Tibial nerve (tissue), 4 donors: ENCODE results near the gene LARP6.

Experiments
- CTCF ChIP-seq, 5 experiments: fragments of 200-600 bp in 3 of 5; fragments of 450-650 bp in 2 of 5; sonication (generic) in 3 of 5; IDR thresholded peaks; one replicate each; pipeline ENCODE4 v1.5.1; 2016 to 2019; ENCODE audit warnings: antibody characterized with exemption in 5 of 5, mild to moderate bottlenecking in 3 of 5, moderate library complexity in 2 of 5
- EP300 ChIP-seq, 2 donors: sonication (generic); formaldehyde crosslinking; IDR thresholded peaks; one replicate each; pipeline ENCODE4 v1.6.1; 2017; ENCODE audit warnings: antibody characterized with exemption in 2 of 2, mild to moderate bottlenecking in 1 of 2
- POLR2A ChIP-seq, 2 donors: fragments of 450-650 bp; IDR thresholded peaks; one replicate each; pipeline ENCODE4 v1.6.1; 2017; ENCODE audit warnings: antibody characterized with exemption in 2 of 2, mild to moderate bottlenecking in 2 of 2, moderate library complexity in 2 of 2

GRCh38 chr15:70781236-70781635 lies 72.7 kb downstream of the LARP6 start:
- no peak for TF ChIP-seq CTCF (IDR thresholded peaks at IDR 0.05)
- TF ChIP-seq EP300 (IDR thresholded peaks at IDR 0.05), result no peak
- no peak for TF ChIP-seq POLR2A (IDR thresholded peaks at IDR 0.05)
